Stomach (tissue), 9 donors: ENCODE measurements around the gene PARL. TPM values are rescaled to one million over a fixed set of nuclear protein-coding genes. Genes with fewer than 3 reads are reported as not detected.

Experiments used
- DNase-seq, 2 donors: peaks; one replicate each; pipeline versions ENCODE4 v3.0.0 to v3.0.0-alpha.2; 2013 to 2019
- H3K27ac ChIP-seq, 5 donors: fragments of 200-600 bp in 4 of 5; sonication (generic) in 4 of 5; one replicate each; pipeline ENCODE4 v1.5.1; 2013 to 2019; ENCODE audit warnings: mild to moderate bottlenecking in 1 of 5, moderate library complexity in 1 of 5
- H3K27me3 ChIP-seq, 3 donors: fragments of 200-600 bp; sonication (generic); one replicate each; pipeline ENCODE4 v1.5.1; 2017 to 2019; ENCODE audit warnings: mixed run types in 1 of 3
- H3K36me3 ChIP-seq, 4 donors: fragments of 200-600 bp; sonication (generic); 1 replicate in 3 of 4; 2 replicates in 1 of 4; pipeline ENCODE4 v1.5.1; 2016 to 2019
- H3K4me1 ChIP-seq, 4 donors: fragments of 200-600 bp; sonication (generic); one replicate each; pipeline ENCODE4 v1.5.1; 2016 to 2019
- H3K4me3 ChIP-seq, 4 donors: fragments of 200-600 bp; sonication (generic) in 3 of 4; one replicate each; pipeline ENCODE4 v1.5.1; 2016 to 2019; ENCODE audit warnings: mild to moderate bottlenecking in 1 of 4
- H3K9me3 ChIP-seq, 4 donors: fragments of 200-600 bp; sonication (generic); one replicate each; pipeline ENCODE4 v1.5.1; 2016 to 2019
- CTCF ChIP-seq, 7 experiments: fragments of 450-650 bp in 4 of 7; fragments of 200-600 bp in 3 of 7; sonication (generic) in 3 of 7; IDR thresholded peaks; one replicate each; pipeline ENCODE4 v1.5.1; 2016 to 2019; ENCODE audit warnings: antibody characterized with exemption in 7 of 7, control low read depth in 2 of 7, mild to moderate bottlenecking in 1 of 7
- EP300 ChIP-seq: sonication (generic); formaldehyde crosslinking; IDR thresholded peaks from one replicate; pipeline ENCODE4 v1.6.1; 2017; ENCODE audit warnings: antibody characterized with exemption
- POLR2A ChIP-seq, 4 donors: fragments of 450-650 bp; IDR thresholded peaks; one replicate each; pipeline ENCODE4 v1.6.1; 2016; ENCODE audit warnings: antibody characterized with exemption in 4 of 4, control low read depth in 2 of 4, mild to moderate bottlenecking in 1 of 4, moderate library complexity in 1 of 4
- POLR2AphosphoS5 ChIP-seq, 3 donors: sonication (generic); formaldehyde crosslinking; IDR thresholded peaks; one replicate each; pipeline ENCODE4 v1.6.1; 2016; ENCODE audit warnings: antibody characterized with exemption in 3 of 3
- WGBS, 5 donors: extraction: QIAGEN DNeasy Blood & Tissue Kit in 3 of 5; methylation state at CpG; one replicate each; pipeline versions ENCODE4 v1.1.5 to v1.1.7; 2013 to 2018; 5-methylcytosine and 5-hydroxymethylcytosine counted together
- intact Hi-C: fragments of 100-400 bp; cut with DNase I; formaldehyde crosslinking; loops from one replicate; pipeline ENCODE4 v1.15.1; 2023; ENCODE audit warnings: low total_unique reads
- polyA plus RNA-seq, 3 donors: library from polyadenylated mRNA; stranded (reverse); fragments of 200-250 nt; gene quantifications; one replicate each; pipeline ENCODE4 v1.2.3, GENCODE V29; 2013
- total RNA-seq, 5 donors: library from RNA; depleted of rRNA; stranded (reverse); fragments of >200 nt; gene quantifications; one replicate each; pipeline versions ENCODE4 v1.1.0 to v1.2.3, GENCODE V29; 2014 to 2016
- donor health status: healthy with polysubstance abuse.
- donor health status: Bipolar disorder and iron deficiency.
- donor health status: healthy.

Gene PARL
- total and polyA plus RNA-seq, 8 donors = 54.3 to 116 (median 85.0) TPM

GRCh38 chr3:183815951-183816475 lies 68.7 kb downstream of the PARL start:
- no peak overlapping the region for H3K27ac ChIP-seq
- intact Hi-C loops = no loop called here

DNA sequence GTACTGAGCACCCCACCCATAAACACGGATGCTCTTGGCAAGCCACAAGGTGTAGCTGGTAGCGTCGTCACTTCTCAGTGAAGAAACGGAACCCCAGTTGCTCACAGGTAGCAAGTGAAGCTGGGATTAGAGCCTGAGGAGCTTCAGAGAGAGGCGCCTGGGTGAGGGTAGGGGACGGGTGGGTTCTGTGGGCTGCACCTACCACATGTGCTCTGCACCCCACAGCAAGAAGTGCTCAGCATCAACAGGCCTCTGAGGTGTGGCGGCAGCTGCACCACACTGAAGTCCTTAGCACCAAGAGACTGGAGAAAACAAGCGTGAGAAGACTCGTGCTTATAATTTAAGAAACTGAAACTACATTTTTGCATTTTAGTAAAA lies 69.1 kb downstream of the PARL start:
- intact Hi-C loops = no loop called here
- WGBS, 5 donors = 68 to 80% (median 78%) methylated on average over 9 of the region's 9 CpGs
- TF ChIP-seq POLR2A (IDR thresholded peaks at IDR 0.05) (no peak), POLR2AphosphoS5 (IDR thresholded peaks at IDR 0.05) (no peak), EP300 (no peak), CTCF (IDR thresholded peaks at IDR 0.05) (no peak)
- Histone ChIP-seq H3K27me3 (no peaks in the 10 kb centered on the region), H3K4me1 (no peaks in the 10 kb centered on the region), H3K36me3 (peaks cover 11 to 55% (median 34%) of the 10 kb centered on the region in 4 donors), H3K4me3 (no peak overlapping the region), H3K9me3 (no peaks in the 10 kb centered on the region), H3K27ac (no peak overlapping the region)
- DNase-seq = no peak

More at GRCh38 chr3:183815951-183816475, 68.7 kb downstream of the PARL start:
- Histone ChIP-seq H3K36me3 (peaks cover 6 to 51% (median 29%) of the 10 kb centered on the region in 4 donors), H3K9me3 (no peaks in the 10 kb centered on the region), H3K27me3 (no peaks in the 10 kb centered on the region), H3K4me3 (no peak overlapping the region), H3K4me1 (no peaks in the 10 kb centered on the region)
- DNase-seq = no peak
- whole genome bisulfite sequencing, 5 donors = 69 to 89% (median 83%) methylated on average over 12 of the region's 12 CpGs
- TF ChIP-seq POLR2A (IDR thresholded peaks at IDR 0.05) (no peak), CTCF (IDR thresholded peaks at IDR 0.05) (no peak), EP300 (no peak), POLR2AphosphoS5 (IDR thresholded peaks at IDR 0.05) (no peak)

GRCh38 chr3:183814240-183814639 lies 70.4 kb downstream of the PARL start:
- no peaks in the 10 kb centered on the region for H3K9me3 ChIP-seq
- H3K36me3 ChIP-seq = peaks cover 16 to 68% (median 47%) of the 10 kb centered on the region in 4 donors
- H3K4me1 ChIP-seq = no peaks in the 10 kb centered on the region
- H3K4me3 ChIP-seq = no peak overlapping the region
- H3K27ac ChIP-seq = no peak overlapping the region
- 50 to 97% (median 94%) methylated on average over 1 of the region's 1 CpG for WGBS, 5 donors
- no peak for DNase-seq
- H3K27me3 ChIP-seq = no peaks in the 10 kb centered on the region
- intact Hi-C loops = no loop called here
- no peak for TF ChIP-seq EP300
- TF ChIP-seq POLR2A (IDR thresholded peaks at IDR 0.05) = no peak
- TF ChIP-seq CTCF (IDR thresholded peaks at IDR 0.05) = no peak
- no peak for TF ChIP-seq POLR2AphosphoS5 (IDR thresholded peaks at IDR 0.05)

DNA sequence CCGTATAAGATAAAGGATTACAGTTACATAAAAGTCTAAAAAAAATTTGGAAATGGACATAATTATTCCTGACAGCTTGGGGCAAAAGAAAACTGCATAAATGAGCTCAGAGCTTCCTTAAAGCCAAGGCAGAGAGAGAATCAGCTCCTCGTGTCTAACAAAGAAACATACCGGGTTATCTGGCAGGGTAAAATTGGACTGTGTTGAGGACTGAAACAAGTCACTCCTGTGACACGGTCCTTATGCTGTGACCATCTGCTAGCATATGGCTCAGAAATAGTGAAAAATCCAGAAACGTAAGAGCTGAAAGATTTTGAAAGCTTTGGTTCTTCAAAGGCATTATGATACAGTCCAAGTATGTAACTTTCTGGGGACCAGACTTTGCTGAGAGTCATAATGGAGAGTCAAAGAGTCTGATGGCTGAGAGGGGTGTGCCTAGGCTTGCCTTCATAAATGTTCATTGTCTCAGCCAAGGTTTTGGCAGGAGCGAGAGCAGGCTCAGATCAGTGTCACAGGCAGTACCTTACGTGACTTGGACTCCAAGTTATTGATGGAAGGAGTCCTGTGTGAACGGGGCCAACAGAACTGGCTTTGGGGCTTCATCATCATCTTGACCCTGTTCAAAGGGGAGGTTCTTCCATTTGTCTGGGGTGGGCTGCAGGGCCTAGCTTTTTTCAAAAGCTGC lies 71.8 kb downstream of the PARL start:
- Histone ChIP-seq H3K4me3 (no peak overlapping the region), H3K27me3 (no peaks in the 10 kb centered on the region), H3K4me1 (peaks cover 0 to 4% (median 0%) of the 10 kb centered on the region in 4 donors), H3K36me3 (peaks cover 20 to 82% (median 60%) of the 10 kb centered on the region in 4 donors), H3K9me3 (no peaks in the 10 kb centered on the region), H3K27ac (no peak overlapping the region)
- 73 to 80% (median 78%) methylated on average over 8 of the region's 8 CpGs for WGBS, 5 donors
- TF ChIP-seq EP300 (no peak), POLR2AphosphoS5 (IDR thresholded peaks at IDR 0.05) (no peak), CTCF (IDR thresholded peaks at IDR 0.05) (no peak), POLR2A (IDR thresholded peaks at IDR 0.05) (no peak)
- intact Hi-C loops = no loop called here
- DNase-seq = no peak
